NB4 (cell line): ENCODE measurements around the gene LRTM2.

ENCODE experiments used
- CTCF ChIP-seq: IDR thresholded peaks from one replicate; pipeline ENCODE4 v1.5.1; 2012; ENCODE audit warnings: low read depth, low read length
- MAX ChIP-seq: IDR thresholded peaks from 2 replicates; pipeline ENCODE4 v1.6.1; 2011; ENCODE audit warnings: low read depth, low read length
- MYC ChIP-seq: IDR thresholded peaks from 2 replicates; pipeline ENCODE4 v1.6.1; 2011; ENCODE audit warnings: low read depth, low read length
- POLR2A ChIP-seq: IDR thresholded peaks from 2 replicates; pipeline ENCODE4 v1.6.1; 2011; ENCODE audit warnings: mild to moderate bottlenecking; ENCODE audit not compliant: insufficient read length; ENCODE audit errors: extremely low read depth

GRCh38 chr12:1814266-1814665 lies 6.1 kb upstream of the LRTM2 start:
- TF ChIP-seq CTCF (no peak), POLR2A (no peak), MYC (no peak; the same call in 1 of the 2 replicates), MAX (no peak; the same call in 1 of the 2 replicates)
